HG03575 (cell line): Measurements from ENCODE around the gene RFTN2.
"Not testable (repeated sequence)": the region's sequence is repeated elsewhere in the genome, so short reads cannot be mapped to it uniquely, and the experiment has no call there.

Experiments used
- ATAC-seq: cut with Tn5 transposase; IDR thresholded peaks from one replicate; pipeline ENCODE4 v1.9.1; 2021; ENCODE audit not compliant: unreplicated experiment, insufficient number of reproducible peaks, low FRiP score; ENCODE audit errors: extremely low read depth

The RFTN2 gene

GRCh38 chr2:197615016-197615652, 60.3 kb downstream of the RFTN2 start:
- ATAC-seq: no peak

DNA sequence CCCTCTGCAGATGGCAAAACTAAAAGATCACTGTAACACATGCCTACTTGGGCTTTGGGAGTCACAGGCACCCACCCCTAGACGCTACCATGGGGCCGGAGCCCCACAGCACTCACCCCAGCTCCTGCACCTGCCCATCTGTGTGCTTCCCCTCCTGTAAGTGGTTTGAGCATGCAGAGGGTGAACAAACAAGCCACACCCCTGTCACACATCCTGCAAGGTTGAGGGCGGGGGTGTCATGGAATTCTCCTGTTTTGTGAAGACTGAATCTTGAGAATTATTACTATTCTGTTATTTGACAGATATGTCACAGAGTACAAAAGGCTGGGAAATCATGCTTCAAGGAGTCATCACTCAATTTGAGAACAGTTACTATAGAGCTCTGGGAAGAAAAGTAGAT, 60.9 kb downstream of the RFTN2 start:
- no peak for ATAC-seq

- ATAC-seq: no peak
These were observed 61.8 kb downstream of the RFTN2 start for GRCh38 chr2:197613509-197613987.

- ATAC-seq: peak; percentile 92
These were observed 69.2 kb downstream of the RFTN2 start for GRCh38 chr2:197606180-197606579.

- no peak for ATAC-seq
These were observed 71.1 kb downstream of the RFTN2 start for GRCh38 chr2:197604117-197604860.

- no peak for ATAC-seq
These were observed 73.7 kb downstream of the RFTN2 start for GRCh38 chr2:197601726-197602125.

- ATAC-seq: no peak
These were observed 75.1 kb downstream of the RFTN2 start for GRCh38 chr2:197600306-197600705.

DNA sequence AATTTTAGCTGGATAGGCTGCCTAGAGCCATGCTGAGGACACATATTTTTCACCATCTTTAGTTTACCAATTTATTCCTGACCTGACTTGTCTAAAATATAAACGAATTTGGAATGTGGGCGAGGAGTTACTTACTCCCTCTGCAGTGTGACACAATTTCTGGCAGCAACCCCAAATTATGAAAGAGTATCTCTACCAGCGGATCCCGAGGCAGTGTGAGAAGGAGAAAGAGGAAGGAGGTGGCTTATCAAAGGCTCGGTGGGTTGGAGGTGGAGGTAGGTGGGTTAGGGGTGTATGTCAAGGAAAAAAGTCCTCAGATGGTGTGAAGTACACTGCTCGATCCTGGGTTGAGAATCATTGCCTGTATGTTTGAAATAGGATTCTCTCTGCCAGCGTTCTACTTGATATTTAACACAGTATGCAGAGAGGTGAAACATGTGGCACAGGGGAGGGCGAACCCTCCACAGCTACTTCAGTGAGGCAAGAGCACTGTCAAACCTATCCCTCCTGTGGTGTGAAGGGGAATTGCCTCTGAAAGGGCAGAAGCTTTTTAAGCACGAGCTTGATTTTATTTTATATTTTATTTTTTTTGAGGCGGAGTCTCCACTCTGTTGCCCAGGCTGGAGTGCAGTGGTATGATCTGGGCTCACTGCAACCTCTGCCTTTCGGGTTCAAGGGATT, 76.0 kb downstream of the RFTN2 start:
- no peak for ATAC-seq

DNA sequence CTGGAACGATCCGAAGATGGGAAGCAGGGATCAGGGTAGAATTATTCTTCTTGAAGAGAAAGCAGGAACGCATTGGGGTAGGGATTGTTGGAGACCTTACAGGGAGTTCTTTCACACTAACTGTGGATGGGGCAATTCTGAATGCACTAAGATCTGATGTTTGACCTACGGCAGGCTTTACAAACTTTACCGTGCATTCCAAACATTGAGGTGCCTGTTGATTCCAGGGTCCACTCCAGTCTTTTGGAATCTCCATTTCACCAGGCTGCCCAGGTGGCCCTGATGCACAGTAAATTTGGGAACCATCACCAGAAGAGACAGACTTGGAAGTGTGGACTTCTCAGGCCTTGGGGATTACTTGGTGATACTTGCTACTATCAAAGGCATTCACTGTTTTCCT, 76.9 kb downstream of the RFTN2 start:
- ATAC-seq: no peak

- ATAC-seq: no peak
These were observed 78.2 kb downstream of the RFTN2 start for GRCh38 chr2:197597166-197597565.

DNA sequence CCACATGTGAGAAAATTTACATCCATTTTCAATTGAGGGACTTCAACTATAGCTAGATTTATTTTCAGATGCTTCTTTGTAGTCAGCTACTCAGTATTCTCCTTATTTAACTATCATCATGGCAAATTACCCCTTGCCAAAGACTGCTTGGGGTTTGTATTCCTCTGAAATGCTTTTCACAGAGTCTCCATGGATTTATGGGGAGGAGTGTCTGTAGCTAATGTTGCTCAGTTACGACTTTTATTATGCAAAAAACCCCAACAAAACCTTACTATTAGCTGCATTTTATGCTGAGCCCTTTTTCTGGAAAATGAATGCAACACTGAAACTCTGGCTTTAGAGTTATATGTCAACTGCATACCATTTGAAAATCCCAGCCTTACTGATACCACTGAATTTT, 78.6 kb downstream of the RFTN2 start:
- ATAC-seq: no peak

GRCh38 chr2:197591339-197592072, 83.9 kb downstream of the RFTN2 start:
- no peak for ATAC-seq

- not testable (repeated sequence) for ATAC-seq
These were observed 88.1 kb downstream of the RFTN2 start for GRCh38 chr2:197587255-197587654.

DNA sequence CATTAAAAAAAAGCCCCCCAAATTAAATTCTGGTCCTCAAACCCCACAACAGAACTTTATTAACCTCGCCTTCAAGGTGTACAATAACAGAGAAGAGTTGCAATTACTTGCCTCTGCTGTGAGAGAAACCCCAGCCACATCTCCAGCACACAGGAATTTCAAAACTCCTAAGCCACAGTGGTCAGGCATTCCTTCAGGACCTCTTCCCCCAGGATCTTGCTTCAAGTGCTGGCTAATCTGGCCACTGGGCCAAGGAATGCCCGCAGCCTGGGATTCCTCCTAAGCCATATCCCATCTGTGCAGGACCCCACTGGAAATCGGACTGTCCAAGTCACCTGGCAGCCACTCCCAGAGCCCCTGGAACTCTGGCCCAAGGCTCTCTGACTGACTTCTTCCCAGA, 95.2 kb downstream of the RFTN2 start:
- ATAC-seq: not testable (repeated sequence)

DNA sequence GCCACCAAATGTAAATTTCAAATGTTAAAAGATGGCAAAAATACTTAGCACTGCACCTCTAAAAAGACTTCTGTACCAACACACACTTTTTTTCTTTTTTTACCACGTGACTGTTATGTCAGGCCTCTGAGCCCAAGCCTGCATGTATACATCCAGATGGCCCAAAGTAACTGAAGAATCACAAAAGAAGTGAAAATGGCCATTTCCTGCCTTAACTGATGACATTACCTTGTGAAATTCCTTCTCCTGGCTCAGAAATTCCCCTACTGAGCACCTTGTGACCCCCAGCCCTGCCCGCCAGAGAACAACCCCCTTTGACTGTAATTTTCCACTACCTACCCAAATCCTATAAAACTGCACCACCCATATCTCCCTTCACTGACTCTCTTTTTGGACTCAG, 97.1 kb downstream of the RFTN2 start:
- ATAC-seq: not testable (repeated sequence)

DNA sequence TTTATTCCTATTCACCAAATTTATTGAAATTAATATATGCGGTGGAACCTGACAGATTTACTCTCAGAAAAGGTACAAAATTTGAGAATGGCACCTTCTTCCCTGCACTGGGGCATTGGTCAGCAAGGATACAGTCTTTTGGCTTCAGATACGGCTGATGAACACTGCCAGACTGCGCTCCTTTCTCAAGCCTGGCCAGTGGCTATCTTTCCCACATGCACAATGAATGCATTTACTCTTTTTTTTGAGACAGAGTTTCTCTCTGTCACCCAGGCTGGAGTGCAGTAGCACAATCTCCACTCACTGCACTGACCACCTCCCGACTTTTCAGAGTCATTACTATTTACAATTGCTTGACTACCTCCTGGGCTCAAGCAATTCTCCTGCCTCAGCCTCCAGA, 97.9 kb downstream of the RFTN2 start:
- no peak for ATAC-seq

DNA sequence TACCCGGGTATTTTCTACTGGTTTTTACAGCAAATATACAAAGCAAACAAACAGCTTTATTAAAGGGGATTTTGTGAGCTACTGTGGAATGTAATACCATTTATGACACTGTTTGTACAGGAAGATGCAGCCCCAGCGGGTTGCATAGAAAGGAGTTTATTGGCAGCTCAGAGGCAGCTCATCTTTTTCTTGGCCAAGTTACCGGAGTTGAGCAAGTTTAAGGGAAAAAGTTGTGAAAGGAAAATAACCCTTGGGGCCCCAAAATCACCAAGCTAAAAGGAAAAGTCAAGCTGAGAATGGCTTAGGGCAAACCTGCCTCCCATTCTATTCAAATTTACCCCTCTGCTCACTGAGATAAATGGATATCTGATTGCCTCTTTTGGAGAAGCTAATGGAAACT, 98.8 kb downstream of the RFTN2 start:
- no peak for ATAC-seq

DNA sequence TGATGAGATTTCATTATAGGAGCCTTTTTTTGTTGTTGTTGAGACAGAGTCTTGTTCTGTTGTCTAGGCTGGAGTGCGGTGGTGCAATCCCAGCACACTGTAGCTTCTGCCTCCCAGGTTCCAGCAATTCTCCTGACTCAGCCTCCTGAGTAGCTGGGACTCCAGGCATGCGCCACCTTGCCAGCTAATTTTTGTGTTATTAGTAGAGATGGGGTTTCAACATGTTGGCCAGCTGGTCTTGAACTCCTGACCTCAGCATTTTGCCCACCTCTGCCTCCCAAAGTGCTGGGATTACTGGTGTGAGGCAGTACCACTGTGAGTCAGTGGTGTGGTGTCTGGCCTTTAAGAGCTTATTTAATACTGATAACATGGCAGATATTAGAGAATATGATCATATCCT, 99.4 kb downstream of the RFTN2 start:
- no peak for ATAC-seq

- ATAC-seq: no peak
These were observed 101.8 kb downstream of the RFTN2 start for GRCh38 chr2:197573608-197574007.
